Measurements from ENCODE around the gene SLC44A2. TPM values are rescaled to one million over a fixed set of nuclear protein-coding genes. Genes with fewer than 3 reads are reported as not detected.

The SLC44A2 gene
- total and polyA plus RNA-seq, 3 experiments from 2014 or later = 70.5 to 285 (median 88.2) TPM

GRCh38 chr19:10644260-10645007 lies 19.1 kb downstream of the SLC44A2 start:
- peaks cover 0 to 45% (median 0%) of the 10 kb centered on the region in 3 donors for H3K36me3 Mint-ChIP-seq
- H3K9me3 ChIP-seq (ENCODE audit: low read length) = no peaks in the 10 kb centered on the region
- H3K27me3 ChIP-seq (ENCODE audit: insufficient read depth, low read length, poor library complexity, severe bottlenecking) = no peaks in the 10 kb centered on the region
- CTCF ChIA-PET = interaction anchor here (0.7 to 15.7 kb wide), 39 partner anchors 9 to 285 kb away, joined by 3 to 371 read pairs (median 4); partner anchors contain the start of genes CDC37, KEAP1 and QTRT1
- H3K36me3 ChIP-seq (ENCODE audit: insufficient read depth, low read length) = peaks cover 5% of the 10 kb centered on the region
- H3K4me1 Mint-ChIP-seq = peaks cover 16 to 23% (median 16%) of the 10 kb centered on the region in 3 donors
- H3K4me1 ChIP-seq (ENCODE audit: insufficient read depth, low read length) = peaks cover 22% of the 10 kb centered on the region
- POLR2A ChIA-PET = interaction anchor here (0.5 to 3.1 kb wide), 11 partner anchors 9 to 418 kb away, joined by 3 to 28 read pairs (median 7); no protein-coding TSS in a partner anchor
- H3K27me3 Mint-ChIP-seq = peaks cover 0 to 2% of the 10 kb centered on the region in 2 donors
- no peak overlapping the region for H3K4me3 ChIP-seq (ENCODE audit: low read length)
- H3K4me3 Mint-ChIP-seq = no peak overlapping the region
- H3K9me3 Mint-ChIP-seq = no peaks in the 10 kb centered on the region
- DNase-seq = peak; percentile 77 to 89 (median 83)
- H3K27ac Mint-ChIP-seq = peak overlapping the region; percentile 21 to 92 (median 78)
- H3K27ac ChIP-seq (ENCODE audit: low read depth, low read length) = no peak overlapping the region

- Mint-ChIP-seq H3K9me3 (no peaks in the 10 kb centered on the region), H3K27ac (peak overlapping the region in 2 of 8 donors; percentile 27 to 35), H3K4me3 (no peak overlapping the region), H3K4me1 (peaks cover 17 to 24% (median 18%) of the 10 kb centered on the region in 3 donors), H3K27me3 (peaks cover 0 to 2% of the 10 kb centered on the region in 2 donors), H3K36me3 (peaks cover 0 to 29% (median 0%) of the 10 kb centered on the region in 3 donors)
- ChIA-PET CTCF (interaction anchor here (1.1 to 15.7 kb wide), 8 partner anchors 38 to 105 kb away, joined by 4 to 371 read pairs (median 8); partner anchors contain the start of gene QTRT1), POLR2A (interaction anchor here (0.6 to 3.1 kb wide), 3 partner anchors 21 to 94 kb away, joined by 3 to 28 read pairs (median 4); partner anchors contain the start of gene SLC44A2)
- H3K4me1 ChIP-seq (ENCODE audit: insufficient read depth, low read length) = peaks cover 22% of the 10 kb centered on the region
- DNase-seq = no peak
- no peak overlapping the region for H3K4me3 ChIP-seq (ENCODE audit: low read length)
- H3K27me3 ChIP-seq (ENCODE audit: insufficient read depth, low read length, poor library complexity, severe bottlenecking) = no peaks in the 10 kb centered on the region
- H3K27ac ChIP-seq (ENCODE audit: low read depth, low read length) = no peak overlapping the region
- H3K9me3 ChIP-seq (ENCODE audit: low read length) = no peaks in the 10 kb centered on the region
- H3K36me3 ChIP-seq (ENCODE audit: insufficient read depth, low read length) = no peaks in the 10 kb centered on the region
These were observed 21.3 kb downstream of the SLC44A2 start for GRCh38 chr19:10646456-10647159.

GRCh38 chr19:10648360-10648759 lies 23.0 kb downstream of the SLC44A2 start:
- Histone ChIP-seq H3K36me3 (ENCODE audit: insufficient read depth, low read length) (no peaks in the 10 kb centered on the region), H3K9me3 (ENCODE audit: low read length) (no peaks in the 10 kb centered on the region), H3K27ac (ENCODE audit: low read depth, low read length) (no peak overlapping the region), H3K4me3 (ENCODE audit: low read length) (no peak overlapping the region), H3K27me3 (ENCODE audit: insufficient read depth, low read length, poor library complexity, severe bottlenecking) (no peaks in the 10 kb centered on the region), H3K4me1 (ENCODE audit: insufficient read depth, low read length) (peaks cover 22% of the 10 kb centered on the region)
- Mint-ChIP-seq H3K36me3 (peaks cover 0 to 23% (median 0%) of the 10 kb centered on the region in 3 donors), H3K4me3 (peak overlapping the region in 1 of 7 donors; percentile 80), H3K9me3 (no peaks in the 10 kb centered on the region), H3K27me3 (peaks cover 0 to 4% of the 10 kb centered on the region in 2 donors), H3K27ac (peak overlapping the region in 5 of 8 donors; percentile 36 to 92 (median 64)), H3K4me1 (peaks cover 24 to 30% (median 29%) of the 10 kb centered on the region in 3 donors)
- ChIA-PET CTCF (interaction anchor here (15.7 kb wide), 1 partner anchor 68 kb away, joined by 371 read pairs; no protein-coding TSS in a partner anchor), POLR2A (interaction anchor here (0.7 kb wide), 1 partner anchor 79 kb away, joined by 3 read pairs; the partner anchor contains the start of gene CDKN2D)
- DNase-seq = no peak

DNA sequence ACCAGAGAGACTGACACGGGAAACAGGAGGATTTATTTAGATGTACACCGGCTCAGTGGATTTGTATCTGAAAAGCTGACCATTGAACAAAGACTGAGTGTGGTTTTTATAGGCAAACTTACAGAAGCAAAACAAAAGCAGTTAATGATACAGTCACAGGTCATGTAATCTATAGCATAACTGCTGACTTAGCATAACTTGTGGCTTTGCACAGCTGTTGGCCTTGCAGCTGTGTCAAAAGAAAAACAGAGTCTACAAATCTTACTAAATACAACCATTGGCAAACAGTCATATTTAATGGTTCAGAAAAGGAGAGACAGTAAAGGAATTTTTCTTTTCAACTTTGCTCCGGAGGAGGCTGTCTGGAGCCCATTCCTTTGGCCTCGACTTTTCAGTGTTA lies 26.5 kb downstream of the SLC44A2 start:
- no peaks in the 10 kb centered on the region for H3K36me3 ChIP-seq (ENCODE audit: insufficient read depth, low read length)
- no peak overlapping the region for H3K27ac ChIP-seq (ENCODE audit: low read depth, low read length)
- no peak overlapping the region for H3K4me3 ChIP-seq (ENCODE audit: low read length)
- H3K36me3 Mint-ChIP-seq = peaks cover 0 to 31% (median 0%) of the 10 kb centered on the region in 3 donors
- no peaks in the 10 kb centered on the region for H3K9me3 ChIP-seq (ENCODE audit: low read length)
- ChIA-PET CTCF (interaction anchor here (1.3 to 15.7 kb wide), 2 partner anchors 71 to 213 kb away, joined by 3 to 371 read pairs; no protein-coding TSS in a partner anchor), POLR2A (interaction anchor here (0.6 to 1.9 kb wide), 6 partner anchors 47 to 239 kb away, joined by 3 to 17 read pairs (median 4); no protein-coding TSS in a partner anchor)
- no peaks in the 10 kb centered on the region for H3K27me3 ChIP-seq (ENCODE audit: insufficient read depth, low read length, poor library complexity, severe bottlenecking)
- peak overlapping the region; percentile 54 to 98 (median 66) for H3K4me3 Mint-ChIP-seq
- H3K4me1 Mint-ChIP-seq = peaks cover 31 to 42% (median 40%) of the 10 kb centered on the region in 3 donors
- no peak for DNase-seq
- peaks cover 0 to 10% of the 10 kb centered on the region in 2 donors for H3K27me3 Mint-ChIP-seq
- peaks cover 0 to 2% (median 0%) of the 10 kb centered on the region in 5 donors for H3K9me3 Mint-ChIP-seq
- peak overlapping the region; percentile 47 to 100 (median 82) for H3K27ac Mint-ChIP-seq
- H3K4me1 ChIP-seq (ENCODE audit: insufficient read depth, low read length) = peaks cover 26% of the 10 kb centered on the region

- peak overlapping the region; percentile 95 to 98 (median 95) for H3K4me3 Mint-ChIP-seq
- Histone ChIP-seq H3K27ac (ENCODE audit: low read depth, low read length) (peak overlapping the region; percentile 99), H3K36me3 (ENCODE audit: insufficient read depth, low read length) (no peaks in the 10 kb centered on the region), H3K9me3 (ENCODE audit: low read length) (no peaks in the 10 kb centered on the region), H3K27me3 (ENCODE audit: insufficient read depth, low read length, poor library complexity, severe bottlenecking) (no peaks in the 10 kb centered on the region), H3K4me3 (ENCODE audit: low read length) (peak overlapping the region; percentile 84), H3K4me1 (ENCODE audit: insufficient read depth, low read length) (peaks cover 41% of the 10 kb centered on the region)
- peaks cover 0 to 37% (median 4%) of the 10 kb centered on the region in 3 donors for H3K36me3 Mint-ChIP-seq
- peaks cover 36 to 51% (median 44%) of the 10 kb centered on the region in 3 donors for H3K4me1 Mint-ChIP-seq
- CTCF ChIA-PET = interaction anchor here (15.7 kb wide), 1 partner anchor 73 kb away, joined by 371 read pairs; no protein-coding TSS in a partner anchor
- peaks cover 0 to 2% (median 0%) of the 10 kb centered on the region in 5 donors for H3K9me3 Mint-ChIP-seq
- POLR2A ChIA-PET = interaction anchor here (0.5 to 1.9 kb wide), 10 partner anchors 9 to 241 kb away, joined by 3 to 17 read pairs (median 3); partner anchors contain the start of gene DNM2
- no peak for DNase-seq
- H3K27me3 Mint-ChIP-seq = peaks cover 0 to 10% of the 10 kb centered on the region in 2 donors
- H3K27ac Mint-ChIP-seq = peak overlapping the region; percentile 98 to 100 (median 99)
These were observed 28.1 kb downstream of the SLC44A2 start for GRCh38 chr19:10653482-10653731.

DNA sequence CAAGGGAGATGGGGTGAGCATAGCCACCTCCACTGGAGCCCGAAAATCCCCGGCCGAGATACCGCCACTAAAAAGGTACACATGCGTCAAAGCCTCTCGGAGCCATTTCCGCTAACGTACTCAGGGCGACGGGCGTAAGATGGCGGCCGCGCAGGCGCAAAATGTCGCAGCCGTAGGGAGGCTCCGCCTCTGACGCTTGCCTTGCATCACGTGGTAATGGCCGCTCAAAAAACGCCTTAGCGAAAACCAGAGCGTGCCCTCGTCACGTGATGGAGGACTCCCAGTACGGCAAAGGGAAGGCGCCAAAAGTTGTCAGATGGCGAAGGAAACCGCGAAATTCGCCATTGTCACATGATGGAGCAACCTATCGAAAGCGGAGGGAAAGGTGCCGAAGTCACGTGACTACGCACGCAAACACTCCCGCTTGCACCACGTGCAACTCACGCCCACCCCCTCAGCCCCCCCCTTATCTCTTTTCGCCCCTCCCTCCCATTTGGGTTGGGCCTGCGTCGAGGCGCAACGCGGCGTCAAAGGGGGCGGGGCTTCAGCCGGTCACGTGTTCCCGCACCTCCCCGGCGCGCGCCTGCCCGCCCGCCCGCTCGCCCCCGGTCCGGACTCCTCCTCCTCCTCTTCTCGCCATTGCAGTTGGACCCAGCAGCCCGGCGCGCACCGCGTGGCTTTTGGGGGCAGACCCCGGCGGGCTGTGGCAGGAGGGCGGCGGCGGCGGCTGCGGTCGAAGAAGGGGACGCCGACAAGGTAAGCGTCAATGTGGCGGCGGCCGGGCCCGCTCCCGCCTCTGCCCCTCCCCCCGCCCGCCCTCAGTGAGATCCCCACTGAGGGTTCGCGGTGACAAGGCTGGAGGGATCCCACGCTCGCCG lies 28.6 kb downstream of the SLC44A2 start, which contains the start of gene ILF3:
Gene ILF3, plus strand, starts transcription at position 615 of the 878 bp plus-strand sequence. CDS start 16,260 bp downstream, outside the sequence.
- CTCF ChIA-PET = interaction anchor here (15.7 kb wide), 1 partner anchor 73 kb away, joined by 371 read pairs; no protein-coding TSS in a partner anchor
- H3K4me1 ChIP-seq (ENCODE audit: insufficient read depth, low read length) = peaks cover 46% of the 10 kb centered on the region

More for the DNA sequence above, 28.6 kb downstream of the SLC44A2 start, which contains the start of gene ILF3:
- peak within 1 kb of the TSS; percentile 99 for H3K27ac ChIP-seq (ENCODE audit: low read depth, low read length)
- peaks cover 0 to 10% of the 10 kb centered on the region in 2 donors for H3K27me3 Mint-ChIP-seq
- peaks cover 0 to 40% (median 4%) of the 10 kb centered on the region in 3 donors for H3K36me3 Mint-ChIP-seq
- H3K9me3 Mint-ChIP-seq = peaks cover 0 to 2% (median 0%) of the 10 kb centered on the region in 5 donors
- H3K9me3 ChIP-seq (ENCODE audit: low read length) = no peaks in the 10 kb centered on the region
- POLR2A ChIA-PET = interaction anchor here (0.5 to 1.9 kb wide), 9 partner anchors 49 to 541 kb away, joined by 3 to 17 read pairs (median 3); partner anchors contain the start of gene DNM2
- H3K4me1 Mint-ChIP-seq = peaks cover 39 to 55% (median 45%) of the 10 kb centered on the region in 3 donors
- peak within 1 kb of the TSS; percentile 87 for H3K4me3 ChIP-seq (ENCODE audit: low read length)
- peak within 1 kb of the TSS; percentile 95 to 98 (median 95) for H3K4me3 Mint-ChIP-seq
- DNase-seq = peak; percentile 99 to 100 (median 100)
- no peaks in the 10 kb centered on the region for H3K36me3 ChIP-seq (ENCODE audit: insufficient read depth, low read length)
- H3K27ac Mint-ChIP-seq = peak within 1 kb of the TSS; percentile 98 to 100 (median 99)
- no peaks in the 10 kb centered on the region for H3K27me3 ChIP-seq (ENCODE audit: insufficient read depth, low read length, poor library complexity, severe bottlenecking)
